KOPT-K1 (cell line): ENCODE data around the gene CTNND2.

Source experiments
- H3K27ac ChIP-seq: fragments of 200-600 bp; sonication (generic); 2 replicates; pipeline ENCODE4 v1.5.1; 2016; ENCODE audit warnings: antibody characterized with exemption, mild to moderate bottlenecking, low read depth, low read length; ENCODE audit not compliant: poor library complexity, severe bottlenecking
- H3K36me3 ChIP-seq: fragments of 200-600 bp; sonication (generic); 2 replicates; pipeline ENCODE4 v1.5.1; 2017; ENCODE audit warnings: antibody characterized with exemption, mild to moderate bottlenecking, low read length, moderate library complexity; ENCODE audit not compliant: insufficient read depth
- H3K9me3 ChIP-seq: fragments of 200-600 bp; sonication (generic); 2 replicates; pipeline ENCODE4 v1.5.1; 2017; ENCODE audit warnings: antibody characterized with exemption, low read length, mild to moderate bottlenecking; ENCODE audit not compliant: insufficient read depth, poor library complexity, severe bottlenecking

The CTNND2 gene

DNA sequence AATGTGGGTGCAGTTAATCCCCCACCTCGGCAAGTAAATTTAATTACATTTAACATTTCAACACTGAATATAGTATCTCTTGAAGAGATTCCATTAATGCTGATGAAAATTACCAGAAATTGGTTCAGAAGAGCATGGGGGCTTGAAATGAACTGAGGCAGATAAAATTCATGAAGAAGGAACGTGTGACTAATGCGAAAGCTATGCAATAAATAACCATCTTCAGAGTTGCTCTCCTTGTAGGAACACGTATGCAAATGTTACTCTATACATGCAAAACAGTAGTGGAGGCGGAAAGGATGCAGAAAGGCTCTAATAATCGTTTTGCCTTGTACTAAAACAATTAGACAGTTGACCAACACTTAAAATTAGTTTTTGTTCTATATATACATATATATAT lies 320.2 kb downstream of the CTNND2 start:
- H3K27ac ChIP-seq = no peak overlapping the region
- no peaks in the 10 kb centered on the region for H3K36me3 ChIP-seq
- no peaks in the 10 kb centered on the region for H3K9me3 ChIP-seq

DNA sequence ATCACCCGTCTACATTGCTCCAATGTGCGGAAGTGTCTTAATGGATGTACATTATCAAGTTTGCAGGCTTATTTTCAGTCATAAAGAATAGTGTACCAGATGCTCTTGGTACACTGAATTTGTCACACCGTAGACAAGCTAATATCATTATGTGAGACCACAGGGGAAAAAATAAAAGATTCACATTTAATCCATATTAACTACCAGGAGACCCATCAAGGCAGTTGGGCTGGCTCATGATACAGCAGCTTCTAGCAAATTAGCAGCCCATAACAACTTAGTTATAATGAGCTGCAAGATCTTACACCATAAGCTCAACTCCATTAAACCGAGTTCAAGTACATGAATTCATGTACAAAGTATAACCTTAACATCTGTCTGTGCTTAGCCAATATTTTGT lies 324.9 kb downstream of the CTNND2 start:
- H3K36me3 ChIP-seq = no peaks in the 10 kb centered on the region
- no peak overlapping the region for H3K27ac ChIP-seq
- no peaks in the 10 kb centered on the region for H3K9me3 ChIP-seq

DNA sequence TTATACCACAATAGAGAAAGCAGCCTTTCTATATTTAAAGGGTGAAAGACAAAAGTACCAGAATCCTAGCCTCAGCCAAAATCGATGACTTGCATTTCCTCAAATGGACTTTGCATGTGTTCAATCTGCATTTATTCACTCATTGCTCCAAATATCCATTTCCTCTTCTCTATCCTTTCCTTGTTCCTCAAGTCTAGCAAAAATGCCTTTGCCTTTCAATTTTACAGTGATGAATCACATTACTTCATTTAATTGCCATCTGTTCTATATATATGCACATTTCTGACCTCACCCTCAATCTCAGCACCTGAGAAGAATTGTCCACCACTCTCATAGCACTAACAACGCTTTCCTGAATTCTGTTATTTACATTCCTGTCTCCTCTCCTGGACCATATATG lies 329.5 kb downstream of the CTNND2 start:
- H3K36me3 ChIP-seq = no peaks in the 10 kb centered on the region
- no peak overlapping the region for H3K27ac ChIP-seq
- H3K9me3 ChIP-seq = no peaks in the 10 kb centered on the region

DNA sequence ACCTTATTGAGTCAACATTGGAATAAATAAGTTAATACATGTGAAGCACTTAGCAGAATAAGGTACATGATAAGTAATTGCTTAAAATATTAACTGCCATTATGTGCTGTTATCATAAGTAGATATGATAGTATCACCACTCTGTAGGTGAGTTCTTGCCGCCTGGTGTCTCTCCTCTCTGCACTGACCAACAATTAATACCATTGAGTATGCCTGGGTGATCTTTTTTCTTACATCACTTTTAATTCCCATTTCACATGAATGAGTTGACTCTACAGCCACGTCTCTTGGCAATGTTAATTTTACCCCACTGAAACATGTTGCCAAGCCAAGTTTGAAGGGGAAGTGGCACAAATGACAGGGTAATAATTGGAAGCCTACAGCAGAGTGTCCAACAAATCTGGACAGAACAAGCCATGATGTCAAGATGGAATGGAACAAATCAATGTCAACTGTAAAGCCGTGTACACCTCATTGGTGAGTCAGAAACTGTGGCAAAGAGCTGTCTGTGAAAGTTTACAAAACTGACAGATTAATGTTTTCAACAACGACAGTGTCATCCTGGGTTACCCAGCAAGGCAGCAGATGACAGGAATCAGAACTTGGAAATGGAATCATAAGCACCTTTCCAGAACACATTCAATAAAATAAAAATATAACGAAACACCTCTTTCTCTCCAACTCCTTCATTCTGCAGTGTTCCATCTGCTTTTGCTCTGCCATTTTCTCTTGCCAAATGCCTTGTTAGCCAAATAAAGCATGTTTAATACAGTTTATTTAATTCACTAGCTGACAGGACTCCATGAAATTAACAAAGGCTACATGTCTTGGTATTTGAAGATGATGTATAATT lies 330.9 kb downstream of the CTNND2 start:
- Histone ChIP-seq H3K27ac (no peak overlapping the region), H3K9me3 (no peaks in the 10 kb centered on the region), H3K36me3 (no peaks in the 10 kb centered on the region)

DNA sequence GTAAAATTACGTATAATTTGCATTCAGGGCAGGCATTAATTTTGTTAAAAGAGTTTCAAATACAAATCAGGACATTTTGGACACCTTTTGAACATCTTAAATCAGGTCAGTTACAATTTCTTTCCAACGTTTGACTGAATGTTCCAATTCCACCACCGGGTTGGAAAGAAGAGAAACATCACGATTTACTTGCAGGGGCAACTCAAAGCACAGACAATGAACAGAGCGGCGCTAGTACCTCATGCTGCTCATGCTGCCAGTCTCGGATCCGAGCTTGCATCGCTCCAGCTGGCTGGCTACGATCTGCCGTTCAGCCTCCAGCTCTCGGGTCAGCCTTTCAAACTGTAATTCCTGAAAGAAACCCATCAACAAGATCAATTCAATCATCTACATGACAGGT lies 339.5 kb downstream of the CTNND2 start:
- no peaks in the 10 kb centered on the region for H3K36me3 ChIP-seq
- no peaks in the 10 kb centered on the region for H3K9me3 ChIP-seq
- no peak overlapping the region for H3K27ac ChIP-seq

DNA sequence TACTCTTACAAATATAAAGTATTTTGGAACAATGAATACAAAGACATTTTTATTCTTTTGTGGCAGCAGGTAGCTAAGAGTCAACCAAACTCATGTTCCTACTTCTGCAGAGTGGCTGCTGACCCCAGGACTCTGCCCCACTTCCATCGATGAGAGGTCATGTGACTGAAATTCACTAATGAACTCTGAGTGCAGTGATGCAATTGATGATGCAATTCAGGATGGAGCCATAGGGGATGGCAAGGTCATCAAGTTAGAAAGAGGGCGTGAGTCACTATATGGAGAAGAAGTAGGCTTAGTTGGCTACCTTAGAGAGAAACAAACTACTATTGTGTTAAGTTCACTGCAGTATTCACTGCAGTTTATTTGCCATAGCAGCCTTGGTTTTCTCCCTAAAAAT lies 340.4 kb downstream of the CTNND2 start:
- no peaks in the 10 kb centered on the region for H3K9me3 ChIP-seq
- H3K36me3 ChIP-seq = no peaks in the 10 kb centered on the region
- no peak overlapping the region for H3K27ac ChIP-seq

DNA sequence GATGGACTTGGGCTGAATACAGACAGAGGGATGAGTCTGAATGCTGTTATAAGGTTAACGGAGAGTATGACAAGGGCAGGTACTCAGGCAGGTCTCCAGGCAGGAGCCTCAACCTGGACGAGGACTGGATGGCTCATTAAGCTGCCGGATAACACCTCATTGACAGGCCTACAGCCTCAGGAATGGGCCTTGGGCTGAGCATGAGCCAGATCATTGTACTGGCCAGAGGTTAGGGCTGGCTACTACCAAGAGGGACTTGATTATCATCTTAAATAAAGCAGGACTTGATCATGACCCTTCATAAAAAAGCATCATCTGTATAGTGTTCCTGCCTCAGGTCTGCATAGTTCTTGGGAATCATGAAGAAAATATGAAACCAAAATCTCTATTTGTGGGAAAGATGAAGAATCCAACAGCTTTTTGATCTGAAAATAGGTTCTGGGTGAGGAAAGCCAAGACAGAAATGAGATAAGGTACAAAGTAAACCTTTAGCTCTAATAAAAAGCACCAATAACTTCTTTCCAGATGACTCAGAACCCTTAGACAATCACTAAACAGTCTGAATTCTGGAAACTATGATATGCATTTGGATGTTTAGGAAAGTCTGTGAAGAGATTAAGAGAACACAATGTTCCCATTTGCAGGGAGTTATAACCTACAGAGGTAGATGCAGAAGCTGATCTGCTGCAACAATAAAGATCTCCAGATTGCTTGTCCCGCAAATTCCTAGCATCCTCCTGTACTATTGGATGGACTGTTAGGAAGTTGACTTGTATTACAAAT lies 343.1 kb downstream of the CTNND2 start:
- no peaks in the 10 kb centered on the region for H3K9me3 ChIP-seq
- no peak overlapping the region for H3K27ac ChIP-seq
- no peaks in the 10 kb centered on the region for H3K36me3 ChIP-seq

DNA sequence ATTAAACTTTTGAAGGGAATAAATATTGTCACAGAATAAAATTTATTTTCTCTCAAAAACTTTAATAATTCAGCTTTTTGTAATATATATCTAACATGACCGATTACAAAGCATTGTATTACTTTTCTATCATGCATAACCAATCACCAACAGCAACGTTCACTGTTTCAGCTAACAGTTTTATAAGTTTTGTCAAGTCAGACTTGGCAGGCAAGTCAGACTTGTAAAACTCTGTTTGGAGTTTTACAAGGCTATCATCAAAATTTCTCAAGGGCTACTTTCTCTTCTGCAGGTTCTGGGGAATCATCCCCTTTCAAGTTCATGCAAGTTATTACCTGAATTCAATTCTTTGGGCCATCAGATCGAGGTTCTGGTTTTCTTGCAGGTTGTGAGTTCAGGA lies 347.2 kb downstream of the CTNND2 start:
- Histone ChIP-seq H3K9me3 (no peaks in the 10 kb centered on the region), H3K27ac (no peak overlapping the region), H3K36me3 (no peaks in the 10 kb centered on the region)

DNA sequence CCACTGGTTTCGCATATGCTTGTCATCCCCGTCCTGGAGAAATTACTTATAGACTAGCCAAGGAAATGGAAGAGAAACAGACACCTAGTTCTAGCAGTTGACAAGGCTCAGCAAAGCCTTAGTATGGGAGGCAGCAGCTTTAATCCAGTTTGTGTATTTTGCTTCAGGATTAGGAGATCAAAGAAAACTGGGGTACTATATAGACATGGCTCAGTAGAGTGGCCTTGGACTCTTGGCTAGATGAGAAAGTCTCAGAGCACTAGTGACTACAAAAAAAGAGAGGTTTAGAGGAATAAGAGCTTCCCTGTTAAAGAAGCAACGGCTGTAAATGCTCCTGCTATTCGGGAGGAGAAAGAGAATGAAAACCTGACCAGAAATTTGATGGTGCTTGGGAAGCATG lies 349.1 kb downstream of the CTNND2 start:
- H3K27ac ChIP-seq = no peak overlapping the region
- H3K9me3 ChIP-seq = no peaks in the 10 kb centered on the region
- H3K36me3 ChIP-seq = no peaks in the 10 kb centered on the region

DNA sequence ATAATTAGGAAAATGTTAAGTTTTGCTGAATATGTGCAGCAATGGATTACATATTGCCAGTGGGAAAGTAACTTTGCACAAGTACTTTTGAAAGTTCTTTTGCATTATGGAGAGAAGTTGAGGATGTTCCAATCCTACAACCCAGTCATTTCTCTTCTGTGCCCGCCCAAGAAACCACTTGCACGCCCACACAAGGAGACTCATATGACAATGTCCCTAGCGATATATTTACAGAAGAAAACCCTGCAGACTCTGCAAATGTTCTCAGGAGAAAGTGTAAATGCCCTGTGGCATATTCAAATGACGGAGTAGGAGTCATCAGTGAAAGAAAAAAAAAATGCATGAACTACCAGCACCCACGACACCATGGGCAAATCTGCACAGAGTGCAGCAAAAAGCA lies 356.5 kb downstream of the CTNND2 start:
- Histone ChIP-seq H3K27ac (no peak overlapping the region), H3K36me3 (no peaks in the 10 kb centered on the region), H3K9me3 (no peaks in the 10 kb centered on the region)

DNA sequence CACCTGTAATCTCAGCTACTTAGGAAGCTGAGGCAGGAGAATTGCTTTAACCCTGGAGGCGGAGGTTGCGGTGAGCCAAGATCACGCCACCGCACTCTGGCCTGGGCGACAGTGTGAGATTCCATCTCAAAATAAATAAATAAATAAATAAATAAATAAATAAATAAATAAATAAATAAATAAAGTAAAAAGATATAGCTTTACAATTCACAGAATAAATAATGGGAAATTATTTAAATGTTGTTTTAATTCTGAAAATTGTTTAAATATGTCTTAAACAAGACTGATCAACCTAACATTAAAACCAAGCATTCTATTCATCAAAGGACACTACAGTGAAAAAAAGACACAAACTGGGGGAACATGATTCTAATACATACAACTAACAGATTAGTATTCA lies 357.1 kb downstream of the CTNND2 start:
- no peaks in the 10 kb centered on the region for H3K36me3 ChIP-seq
- no peak overlapping the region for H3K27ac ChIP-seq
- H3K9me3 ChIP-seq = no peaks in the 10 kb centered on the region

DNA sequence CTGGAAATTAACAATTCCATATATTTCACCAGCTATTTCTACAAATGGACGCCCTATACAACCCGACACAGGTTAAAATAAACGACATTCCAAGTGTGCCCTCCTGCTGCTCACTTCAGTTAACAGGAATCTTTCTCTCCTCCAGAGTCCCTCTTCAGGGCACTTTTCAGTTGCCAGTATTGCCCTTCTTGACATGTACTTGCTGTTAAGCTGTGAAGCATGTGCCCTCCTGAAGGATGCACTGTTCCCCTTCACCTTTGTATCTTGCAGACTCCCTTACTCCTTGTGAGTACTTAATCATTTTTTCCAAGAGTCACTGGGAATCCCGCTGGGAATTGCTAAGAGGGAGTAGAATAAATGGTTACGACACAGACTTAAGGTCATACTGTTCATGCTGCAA lies 364.1 kb downstream of the CTNND2 start:
- Histone ChIP-seq H3K27ac (no peak overlapping the region), H3K9me3 (no peaks in the 10 kb centered on the region), H3K36me3 (no peaks in the 10 kb centered on the region)

DNA sequence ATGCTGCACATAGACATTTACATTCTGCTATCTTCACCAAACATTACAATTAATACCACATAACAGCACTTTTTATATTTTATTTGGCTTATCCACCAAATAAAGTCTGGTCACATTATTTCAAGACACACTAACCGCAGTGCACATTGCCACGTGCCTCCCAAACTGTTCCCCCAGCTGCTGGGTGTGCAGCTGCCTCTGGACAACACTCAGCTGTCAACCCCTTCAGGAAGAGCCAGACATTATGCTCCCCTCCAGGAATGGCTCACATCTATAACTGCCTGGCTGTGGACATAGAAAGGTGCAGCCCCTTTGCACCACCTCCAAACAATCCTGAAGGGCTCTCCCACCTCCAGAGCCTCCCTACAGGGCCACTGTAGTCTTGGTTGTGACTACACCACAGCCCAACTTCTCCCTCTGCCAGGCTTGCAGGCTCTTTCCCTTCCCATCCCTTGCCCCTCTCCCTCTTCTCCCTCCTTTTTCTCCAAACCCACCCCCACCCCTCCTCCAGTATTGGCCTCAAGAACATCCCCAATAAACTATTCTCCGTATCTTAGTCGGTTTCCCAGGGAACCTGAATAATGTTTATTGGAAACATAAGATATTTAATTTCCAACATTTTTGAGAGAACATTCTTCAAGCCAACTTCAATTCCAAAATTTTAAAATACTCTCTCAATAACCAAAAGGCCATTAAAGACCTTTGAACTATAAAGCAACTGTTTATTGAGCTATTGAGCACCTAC lies 372.3 kb downstream of the CTNND2 start:
- Histone ChIP-seq H3K36me3 (no peaks in the 10 kb centered on the region), H3K27ac (no peak overlapping the region), H3K9me3 (no peaks in the 10 kb centered on the region)

DNA sequence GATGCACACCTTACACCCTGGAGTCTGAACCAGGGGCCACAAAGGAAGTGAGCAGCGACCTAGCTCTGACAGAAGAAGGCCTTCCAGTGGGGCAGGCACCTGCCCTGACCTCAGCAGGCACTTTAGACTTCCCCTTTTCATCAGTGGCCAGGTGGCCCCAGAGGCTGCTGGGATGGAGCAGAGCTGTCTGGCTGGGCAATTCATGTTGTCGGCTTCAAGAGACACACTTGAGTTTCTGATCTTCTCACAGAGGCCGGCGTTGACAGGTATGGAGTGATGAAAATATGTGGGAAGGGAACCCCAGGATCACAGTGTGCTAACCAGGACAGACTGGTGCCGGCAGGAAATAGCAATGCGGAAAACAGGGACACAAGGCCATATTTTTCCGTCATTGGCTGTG lies 375.5 kb downstream of the CTNND2 start:
- Histone ChIP-seq H3K9me3 (no peaks in the 10 kb centered on the region), H3K36me3 (no peaks in the 10 kb centered on the region), H3K27ac (no peak overlapping the region)

DNA sequence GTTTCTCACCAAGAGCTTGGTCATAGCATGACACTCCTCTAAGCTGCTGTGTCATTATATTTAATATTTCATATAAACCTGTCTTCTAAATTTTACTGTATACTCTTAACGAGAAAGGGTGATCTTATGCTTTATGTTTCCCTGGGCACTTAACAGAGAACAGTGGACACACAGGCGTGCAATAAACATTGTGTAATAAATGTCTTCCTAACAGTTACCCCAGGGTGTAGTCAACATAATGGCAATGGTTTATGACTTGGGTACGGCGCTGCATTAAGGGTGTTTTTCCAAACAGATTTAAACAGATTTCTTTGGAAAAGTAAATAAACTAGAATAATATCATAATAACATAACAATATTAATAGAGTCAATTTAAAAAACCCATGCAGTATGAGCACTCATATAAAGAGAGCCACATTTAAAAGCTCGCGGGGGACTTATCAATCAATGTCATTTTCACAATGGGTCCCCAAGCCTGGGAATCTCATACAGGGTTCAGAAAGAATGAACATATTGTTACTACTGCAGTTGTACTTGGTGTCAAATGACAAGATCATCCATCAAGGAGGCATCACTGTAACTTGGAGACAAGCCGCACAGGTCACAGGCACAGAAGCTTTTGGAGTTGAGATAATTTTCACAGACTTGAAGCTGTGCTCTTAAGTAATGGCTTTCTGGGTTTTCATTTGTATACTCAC lies 376.4 kb downstream of the CTNND2 start:
- no peak overlapping the region for H3K27ac ChIP-seq
- no peaks in the 10 kb centered on the region for H3K9me3 ChIP-seq
- H3K36me3 ChIP-seq = no peaks in the 10 kb centered on the region
